WTC11 (cell line): ENCODE results near the gene UGT1A7.

ENCODE experiments used
- JAZF1 ChIP-seq: fragments of 250-450 bp; sonication (Bioruptor Pico); IDR thresholded peaks from 2 replicates; pipeline ENCODE4 v1.9.0; 2021; ENCODE audit warnings: moderate library complexity, mild to moderate bottlenecking, inconsistent platforms
- JUN ChIP-seq: sonication (generic); formaldehyde crosslinking; IDR thresholded peaks from 2 replicates; pipeline ENCODE4 v1.8.0; 2023; ENCODE audit warnings: mild to moderate bottlenecking, missing genetic modification reagents
- KAT7 ChIP-seq: sonication (generic); formaldehyde crosslinking; IDR thresholded peaks from 2 replicates; pipeline ENCODE4 v1.8.1; 2023; ENCODE audit warnings: missing genetic modification reagents, mild to moderate bottlenecking, borderline replicate concordance
- ZNF138 ChIP-seq: sonication (generic); formaldehyde crosslinking; conservative IDR thresholded peaks from 2 replicates; pipeline ENCODE4 v1.8.1; 2022; ENCODE audit warnings: mild to moderate bottlenecking, moderate library complexity, missing genetic modification reagents
- ZNF232 ChIP-seq: sonication (generic); formaldehyde crosslinking; IDR thresholded peaks from 2 replicates; pipeline ENCODE4 v1.8.0; 2022; ENCODE audit warnings: mild to moderate bottlenecking, missing genetic modification reagents
- ZNF317 ChIP-seq: sonication (generic); formaldehyde crosslinking; IDR thresholded peaks from 2 replicates; pipeline ENCODE4 v1.8.1; 2023; ENCODE audit warnings: low read depth, mild to moderate bottlenecking, moderate library complexity, missing genetic modification reagents, borderline replicate concordance
- TF ChIP-seq, protein P1 (sequence below): fragments of 200-600 bp; IDR thresholded peaks from 2 replicates; pipeline ENCODE4 v1.8.0; 2022; ENCODE audit warnings: antibody characterized with exemption
- TF ChIP-seq, protein P2 (sequence below): sonication (generic); formaldehyde crosslinking; conservative IDR thresholded peaks from 2 replicates; pipeline ENCODE4 v1.8.1; 2022; ENCODE audit warnings: mild to moderate bottlenecking, missing genetic modification reagents
- TF ChIP-seq, protein P3 (sequence below): fragments of 250-450 bp; sonication (Bioruptor Pico); IDR thresholded peaks from 2 replicates; pipeline ENCODE4 v1.9.0; 2021; ENCODE audit warnings: mild to moderate bottlenecking
- TF ChIP-seq, protein P4 (sequence below): sonication (generic); formaldehyde crosslinking; IDR thresholded peaks from 2 replicates; pipeline ENCODE4 v1.8.0; 2022; ENCODE audit warnings: mild to moderate bottlenecking, missing genetic modification reagents
- TF ChIP-seq, protein P5 (sequence below): sonication (generic); formaldehyde crosslinking; IDR thresholded peaks from 2 replicates; pipeline ENCODE4 v1.8.0; 2022; ENCODE audit warnings: mild to moderate bottlenecking, missing genetic modification reagents
- TF ChIP-seq, protein P6 (sequence below): sonication (generic); formaldehyde crosslinking; IDR thresholded peaks from 2 replicates; pipeline ENCODE4 v1.8.1; 2023; ENCODE audit warnings: mild to moderate bottlenecking, missing genetic modification reagents, moderate library complexity
- TF ChIP-seq, protein P7 (sequence below): sonication (generic); formaldehyde crosslinking; IDR thresholded peaks from 2 replicates; pipeline ENCODE4 v1.8.0; 2022; ENCODE audit warnings: missing genetic modification reagents

DNA sequence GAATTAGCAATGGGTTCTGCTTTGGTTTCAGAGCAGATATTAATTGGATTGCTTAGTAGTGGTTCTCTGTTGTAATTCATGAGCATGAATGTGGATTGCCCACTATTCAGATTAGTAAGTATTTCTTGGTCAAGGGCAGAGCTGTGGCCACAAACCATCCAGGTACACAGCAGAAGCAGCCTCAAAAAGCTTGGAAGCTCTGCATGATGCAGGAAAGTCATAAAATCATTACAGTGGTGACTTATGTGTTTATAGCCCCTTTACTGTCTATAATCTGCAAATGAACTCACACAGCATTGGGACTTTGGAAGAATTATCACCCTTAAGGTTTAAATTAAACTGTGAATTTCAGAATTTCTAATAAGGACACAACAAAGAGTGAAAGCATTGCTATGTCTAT is 76.4 kb downstream of the UGT1A7 start:
- TF ChIP-seq, protein P1, sequence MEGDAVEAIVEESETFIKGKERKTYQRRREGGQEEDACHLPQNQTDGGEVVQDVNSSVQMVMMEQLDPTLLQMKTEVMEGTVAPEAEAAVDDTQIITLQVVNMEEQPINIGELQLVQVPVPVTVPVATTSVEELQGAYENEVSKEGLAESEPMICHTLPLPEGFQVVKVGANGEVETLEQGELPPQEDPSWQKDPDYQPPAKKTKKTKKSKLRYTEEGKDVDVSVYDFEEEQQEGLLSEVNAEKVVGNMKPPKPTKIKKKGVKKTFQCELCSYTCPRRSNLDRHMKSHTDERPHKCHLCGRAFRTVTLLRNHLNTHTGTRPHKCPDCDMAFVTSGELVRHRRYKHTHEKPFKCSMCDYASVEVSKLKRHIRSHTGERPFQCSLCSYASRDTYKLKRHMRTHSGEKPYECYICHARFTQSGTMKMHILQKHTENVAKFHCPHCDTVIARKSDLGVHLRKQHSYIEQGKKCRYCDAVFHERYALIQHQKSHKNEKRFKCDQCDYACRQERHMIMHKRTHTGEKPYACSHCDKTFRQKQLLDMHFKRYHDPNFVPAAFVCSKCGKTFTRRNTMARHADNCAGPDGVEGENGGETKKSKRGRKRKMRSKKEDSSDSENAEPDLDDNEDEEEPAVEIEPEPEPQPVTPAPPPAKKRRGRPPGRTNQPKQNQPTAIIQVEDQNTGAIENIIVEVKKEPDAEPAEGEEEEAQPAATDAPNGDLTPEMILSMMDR = no peak
- TF ChIP-seq ZNF232 (no peak), JAZF1 (CRISPR knock-in tag) (no peak), ZNF138 (CRISPR knock-in tag) (no peak), ZNF317 (CRISPR knock-in tag) (no peak), KAT7 (no peak), JUN (CRISPR knock-in tag) (no peak)
- TF ChIP-seq, protein P2, sequence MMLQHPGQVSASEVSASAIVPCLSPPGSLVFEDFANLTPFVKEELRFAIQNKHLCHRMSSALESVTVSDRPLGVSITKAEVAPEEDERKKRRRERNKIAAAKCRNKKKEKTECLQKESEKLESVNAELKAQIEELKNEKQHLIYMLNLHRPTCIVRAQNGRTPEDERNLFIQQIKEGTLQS (CRISPR knock-in tag) = no peak
- TF ChIP-seq, protein P3, sequence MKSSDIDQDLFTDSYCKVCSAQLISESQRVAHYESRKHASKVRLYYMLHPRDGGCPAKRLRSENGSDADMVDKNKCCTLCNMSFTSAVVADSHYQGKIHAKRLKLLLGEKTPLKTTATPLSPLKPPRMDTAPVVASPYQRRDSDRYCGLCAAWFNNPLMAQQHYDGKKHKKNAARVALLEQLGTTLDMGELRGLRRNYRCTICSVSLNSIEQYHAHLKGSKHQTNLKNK = no peak
- TF ChIP-seq, protein P4, sequence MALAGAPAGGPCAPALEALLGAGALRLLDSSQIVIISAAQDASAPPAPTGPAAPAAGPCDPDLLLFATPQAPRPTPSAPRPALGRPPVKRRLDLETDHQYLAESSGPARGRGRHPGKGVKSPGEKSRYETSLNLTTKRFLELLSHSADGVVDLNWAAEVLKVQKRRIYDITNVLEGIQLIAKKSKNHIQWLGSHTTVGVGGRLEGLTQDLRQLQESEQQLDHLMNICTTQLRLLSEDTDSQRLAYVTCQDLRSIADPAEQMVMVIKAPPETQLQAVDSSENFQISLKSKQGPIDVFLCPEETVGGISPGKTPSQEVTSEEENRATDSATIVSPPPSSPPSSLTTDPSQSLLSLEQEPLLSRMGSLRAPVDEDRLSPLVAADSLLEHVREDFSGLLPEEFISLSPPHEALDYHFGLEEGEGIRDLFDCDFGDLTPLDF = no peak
- TF ChIP-seq, protein P5, sequence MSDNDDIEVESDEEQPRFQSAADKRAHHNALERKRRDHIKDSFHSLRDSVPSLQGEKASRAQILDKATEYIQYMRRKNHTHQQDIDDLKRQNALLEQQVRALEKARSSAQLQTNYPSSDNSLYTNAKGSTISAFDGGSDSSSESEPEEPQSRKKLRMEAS (CRISPR knock-in tag) = no peak
- TF ChIP-seq, protein P6, sequence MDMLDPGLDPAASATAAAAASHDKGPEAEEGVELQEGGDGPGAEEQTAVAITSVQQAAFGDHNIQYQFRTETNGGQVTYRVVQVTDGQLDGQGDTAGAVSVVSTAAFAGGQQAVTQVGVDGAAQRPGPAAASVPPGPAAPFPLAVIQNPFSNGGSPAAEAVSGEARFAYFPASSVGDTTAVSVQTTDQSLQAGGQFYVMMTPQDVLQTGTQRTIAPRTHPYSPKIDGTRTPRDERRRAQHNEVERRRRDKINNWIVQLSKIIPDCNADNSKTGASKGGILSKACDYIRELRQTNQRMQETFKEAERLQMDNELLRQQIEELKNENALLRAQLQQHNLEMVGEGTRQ (CRISPR knock-in tag) = no peak
- TF ChIP-seq, protein P7, sequence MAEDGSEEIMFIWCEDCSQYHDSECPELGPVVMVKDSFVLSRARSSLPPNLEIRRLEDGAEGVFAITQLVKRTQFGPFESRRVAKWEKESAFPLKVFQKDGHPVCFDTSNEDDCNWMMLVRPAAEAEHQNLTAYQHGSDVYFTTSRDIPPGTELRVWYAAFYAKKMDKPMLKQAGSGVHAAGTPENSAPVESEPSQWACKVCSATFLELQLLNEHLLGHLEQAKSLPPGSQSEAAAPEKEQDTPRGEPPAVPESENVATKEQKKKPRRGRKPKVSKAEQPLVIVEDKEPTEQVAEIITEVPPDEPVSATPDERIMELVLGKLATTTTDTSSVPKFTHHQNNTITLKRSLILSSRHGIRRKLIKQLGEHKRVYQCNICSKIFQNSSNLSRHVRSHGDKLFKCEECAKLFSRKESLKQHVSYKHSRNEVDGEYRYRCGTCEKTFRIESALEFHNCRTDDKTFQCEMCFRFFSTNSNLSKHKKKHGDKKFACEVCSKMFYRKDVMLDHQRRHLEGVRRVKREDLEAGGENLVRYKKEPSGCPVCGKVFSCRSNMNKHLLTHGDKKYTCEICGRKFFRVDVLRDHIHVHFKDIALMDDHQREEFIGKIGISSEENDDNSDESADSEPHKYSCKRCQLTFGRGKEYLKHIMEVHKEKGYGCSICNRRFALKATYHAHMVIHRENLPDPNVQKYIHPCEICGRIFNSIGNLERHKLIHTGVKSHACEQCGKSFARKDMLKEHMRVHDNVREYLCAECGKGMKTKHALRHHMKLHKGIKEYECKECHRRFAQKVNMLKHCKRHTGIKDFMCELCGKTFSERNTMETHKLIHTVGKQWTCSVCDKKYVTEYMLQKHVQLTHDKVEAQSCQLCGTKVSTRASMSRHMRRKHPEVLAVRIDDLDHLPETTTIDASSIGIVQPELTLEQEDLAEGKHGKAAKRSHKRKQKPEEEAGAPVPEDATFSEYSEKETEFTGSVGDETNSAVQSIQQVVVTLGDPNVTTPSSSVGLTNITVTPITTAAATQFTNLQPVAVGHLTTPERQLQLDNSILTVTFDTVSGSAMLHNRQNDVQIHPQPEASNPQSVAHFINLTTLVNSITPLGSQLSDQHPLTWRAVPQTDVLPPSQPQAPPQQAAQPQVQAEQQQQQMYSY = no peak
